Fibroblast of skin of left quadriceps (primary cell): ENCODE measurements around the gene FAM186B.

Experiments
- DNase-seq, 2 experiments: peaks; one replicate each; pipeline ENCODE4 v3.0.0-alpha.2; 2013; ENCODE audit warnings: low read depth in 2 of 2

The FAM186B gene

DNA sequence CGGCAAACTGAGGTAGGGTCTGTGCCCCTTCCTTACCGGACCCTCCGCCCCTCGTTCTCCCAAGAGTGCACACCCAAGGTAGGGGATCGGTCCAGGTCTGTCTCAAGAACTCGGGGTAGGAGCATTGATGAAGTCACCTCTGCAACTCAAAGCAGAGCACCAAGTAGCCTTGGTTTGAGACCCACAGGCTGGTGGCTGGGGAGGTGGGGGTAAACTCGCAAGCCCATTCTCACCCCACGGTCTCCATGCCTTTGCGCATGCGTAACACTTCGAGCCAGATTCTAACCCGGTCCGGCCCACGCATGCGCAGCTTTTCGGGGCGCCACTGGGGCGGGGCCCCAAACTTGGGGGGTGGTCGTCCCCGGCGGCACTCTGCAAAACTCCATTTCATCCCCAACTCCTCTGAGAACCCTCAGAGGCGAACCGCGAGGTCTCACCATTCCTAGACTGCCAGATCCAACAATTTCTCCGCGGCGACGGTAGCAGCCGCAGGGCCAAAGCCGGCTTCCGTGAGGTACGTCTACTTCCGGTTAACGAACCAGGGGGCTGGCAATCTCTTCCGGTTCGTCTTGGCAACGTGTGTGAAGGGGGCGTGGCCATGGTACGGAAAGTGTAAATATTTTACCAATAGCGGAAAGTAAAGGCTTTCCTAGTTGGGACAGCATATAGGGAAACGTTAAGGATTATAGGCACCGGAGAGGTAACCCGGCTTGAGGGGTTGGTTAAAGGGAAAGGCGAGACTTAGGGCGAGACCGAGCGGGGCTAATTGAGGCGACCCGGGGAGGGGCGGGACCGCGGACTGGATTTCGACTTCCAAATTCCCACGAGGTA lies 37.6 kb downstream of the FAM186B start, which contains the start of gene MCRS1:
Gene MCRS1, minus strand, starts transcription at position 532 of the 831 bp plus-strand sequence. CDS start 1,411 bp downstream, outside the sequence.
- DNase-seq: peak; percentile 80 to 82

DNA sequence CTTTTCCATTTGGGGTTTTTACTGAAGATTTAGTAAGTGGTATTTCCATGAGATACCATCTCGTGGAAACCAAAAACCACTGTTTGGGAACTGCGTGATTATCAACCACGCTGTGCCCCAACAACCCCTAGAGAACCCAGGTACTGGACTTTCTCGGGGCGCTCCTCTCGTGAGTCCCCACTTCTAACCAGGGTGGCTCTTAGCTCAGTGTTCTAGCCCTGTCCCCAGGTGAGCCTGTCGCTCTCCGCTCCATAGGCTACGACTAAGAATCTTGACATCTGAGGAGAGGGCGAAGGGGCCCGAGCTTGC lies 38.2 kb downstream of the FAM186B start:
- no peak for DNase-seq

DNA sequence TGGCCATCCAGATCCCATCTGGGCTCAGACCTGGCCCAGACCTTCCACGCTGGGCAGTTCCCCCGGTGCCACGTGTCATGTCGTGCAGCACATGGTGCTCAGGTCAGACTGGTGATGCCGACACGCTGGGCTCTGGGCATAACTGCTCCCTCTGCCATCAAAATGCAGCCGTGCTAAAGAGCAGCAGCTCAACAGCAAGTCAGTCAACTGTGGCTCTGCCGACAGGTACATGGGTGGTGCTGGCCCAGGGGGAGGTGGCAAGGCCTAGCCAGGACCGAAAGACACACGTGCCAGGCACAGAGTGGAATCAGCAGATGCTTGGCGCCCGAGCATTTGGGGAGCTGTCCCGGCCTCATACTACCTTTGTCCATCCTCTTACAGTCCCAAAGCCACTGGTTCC lies 39.1 kb downstream of the FAM186B start:
- DNase-seq: no peak

DNA sequence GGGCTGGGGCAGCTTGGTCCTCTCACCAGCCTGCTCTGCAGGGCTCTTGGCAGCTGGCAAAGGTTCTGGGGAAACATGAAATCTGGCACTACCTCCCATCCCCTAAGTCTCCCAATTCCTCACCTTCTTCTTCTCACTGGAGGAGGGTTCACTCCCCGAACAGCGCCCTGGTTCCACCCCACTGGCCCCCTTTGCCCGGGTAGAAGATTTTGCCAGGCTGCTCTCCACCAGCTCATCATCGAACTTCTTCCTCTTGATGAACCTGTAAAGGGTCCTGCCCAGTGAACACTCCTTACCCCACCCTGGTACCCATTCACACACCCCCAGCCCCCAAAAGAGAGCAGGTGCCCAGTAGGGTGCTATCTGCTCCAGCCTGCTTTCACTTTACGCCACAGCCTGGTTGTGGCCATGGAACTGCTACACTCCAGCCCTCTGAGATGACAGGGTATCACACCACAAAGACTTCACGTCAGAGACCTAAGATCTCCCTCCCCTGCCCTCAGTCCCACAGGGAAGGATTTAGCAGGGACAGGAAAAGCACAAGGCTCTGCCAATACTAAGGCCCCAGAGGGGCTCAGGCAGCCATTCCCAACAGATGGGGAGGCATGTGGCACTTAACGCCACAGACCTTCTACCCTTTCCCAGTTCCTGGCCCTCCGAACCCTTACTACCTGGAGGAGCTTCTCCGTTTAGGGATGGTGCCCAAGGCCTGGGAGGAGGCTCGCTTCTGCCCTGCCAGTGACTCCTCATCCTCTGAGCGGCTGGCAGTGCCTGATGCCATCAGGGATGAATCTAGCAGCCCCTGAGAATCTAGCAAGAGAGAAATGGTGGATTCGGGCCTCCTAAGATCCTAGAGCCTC lies 39.8 kb downstream of the FAM186B start:
- DNase-seq: no peak

DNA sequence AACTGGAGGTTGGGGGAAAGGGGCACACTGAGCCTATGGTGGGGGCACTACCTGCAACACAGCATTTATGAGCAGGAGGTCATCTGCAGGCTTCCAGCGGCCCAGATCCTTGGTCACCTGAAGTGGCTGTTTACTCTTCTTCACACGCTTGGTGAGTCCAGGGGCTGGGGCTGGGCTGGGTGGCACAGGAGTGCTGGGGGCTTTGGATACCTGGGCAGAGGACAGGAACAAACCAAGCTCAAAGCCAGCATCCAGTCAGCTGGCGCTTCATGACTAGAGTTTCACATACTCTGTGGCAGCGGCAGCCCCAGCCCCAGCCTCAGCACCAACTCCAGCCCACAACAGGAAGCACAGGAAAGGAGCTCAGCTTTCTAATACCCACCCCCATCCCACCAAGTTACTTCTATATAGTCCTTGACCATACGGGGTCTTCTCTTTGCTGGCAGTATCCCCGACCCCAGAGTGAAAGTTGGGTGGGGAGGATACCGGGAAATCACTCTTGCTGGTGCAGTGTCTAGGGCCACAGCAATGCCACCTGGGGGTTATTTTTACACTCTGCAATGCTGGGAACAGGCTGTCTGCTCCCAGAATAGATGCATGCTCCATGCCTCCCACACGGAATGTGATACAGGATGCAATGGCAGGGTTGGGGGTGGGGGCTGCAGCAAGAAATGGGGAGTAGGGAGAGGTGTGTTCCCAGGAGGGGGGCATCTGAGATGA lies 40.6 kb downstream of the FAM186B start:
- DNase-seq: no peak

- no peak for DNase-seq
These were observed 41.3 kb downstream of the FAM186B start for GRCh38 chr12:49563951-49564685.

DNA sequence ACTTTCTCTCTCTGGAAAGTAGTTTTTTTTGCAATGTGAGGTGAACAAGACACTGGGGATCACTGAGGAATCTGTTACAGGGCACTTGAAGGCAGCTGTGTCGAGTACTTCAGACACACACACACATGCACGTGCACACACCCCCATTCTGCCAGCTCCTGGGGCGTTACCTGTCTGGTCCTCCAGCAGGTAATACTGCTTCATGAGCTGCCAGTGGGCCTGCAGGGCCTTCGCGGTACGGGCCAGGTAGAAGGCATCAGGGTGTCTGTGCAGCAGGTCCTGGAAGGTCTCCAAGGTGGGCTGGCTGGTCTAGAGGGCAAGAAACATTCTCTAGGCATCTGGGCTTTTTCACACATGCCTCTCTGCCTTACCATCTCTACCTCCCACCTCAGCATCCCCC lies 42.6 kb downstream of the FAM186B start:
- no peak for DNase-seq

DNA sequence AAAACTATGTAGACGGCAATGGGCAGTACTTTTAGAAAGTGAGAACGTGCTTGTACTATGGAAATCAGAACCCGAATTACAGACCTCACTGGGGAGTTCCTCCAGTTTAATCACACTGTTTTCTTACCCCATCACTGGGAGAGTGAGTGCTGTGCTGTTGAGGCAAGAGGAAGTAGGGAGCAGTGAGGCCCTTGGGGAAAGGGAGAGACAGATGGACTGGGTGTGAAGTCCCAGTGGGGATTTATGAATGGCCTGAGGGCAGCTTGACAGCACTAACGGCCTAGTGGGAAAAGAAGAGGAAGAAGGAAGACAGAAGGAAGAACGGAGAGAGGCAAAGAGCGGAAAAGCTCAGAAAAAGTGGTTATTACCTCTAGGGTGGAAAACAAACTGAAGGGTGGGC lies 43.2 kb downstream of the FAM186B start:
- no peak for DNase-seq

- no peak for DNase-seq
These were observed 44.7 kb downstream of the FAM186B start for GRCh38 chr12:49560695-49561094.

DNA sequence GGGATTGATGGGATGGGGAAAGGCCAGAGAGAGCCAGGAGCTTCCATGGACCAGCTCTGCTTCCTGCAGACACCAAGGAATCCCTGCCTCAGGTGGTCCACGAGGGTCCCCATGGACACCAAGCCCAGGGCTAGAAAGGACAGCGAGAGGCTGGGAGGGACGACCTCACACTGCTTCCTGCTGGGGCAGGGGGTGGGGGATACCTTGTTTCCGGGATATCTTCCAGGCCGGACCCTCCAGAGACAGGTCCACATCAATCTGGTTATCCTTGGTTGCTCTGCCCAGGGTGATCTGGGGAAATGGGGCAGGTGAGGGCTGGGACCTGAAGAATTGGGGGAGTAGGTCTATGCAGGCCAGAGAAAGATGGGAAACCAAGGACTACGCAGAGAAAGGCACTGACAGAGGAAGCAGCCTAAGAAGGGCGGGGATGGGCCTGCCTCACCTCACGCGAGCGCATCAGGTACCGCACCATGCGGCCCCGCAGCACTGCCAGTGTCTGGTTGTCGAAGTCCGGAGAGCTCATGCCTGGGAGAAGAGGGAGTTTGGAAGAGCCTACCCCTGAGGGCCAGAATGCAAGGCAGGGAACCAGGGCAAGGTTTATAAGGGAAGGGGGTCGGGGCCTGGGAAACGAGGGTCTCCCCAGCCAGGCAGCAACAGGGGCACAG lies 46.3 kb downstream of the FAM186B start:
- no peak for DNase-seq

DNA sequence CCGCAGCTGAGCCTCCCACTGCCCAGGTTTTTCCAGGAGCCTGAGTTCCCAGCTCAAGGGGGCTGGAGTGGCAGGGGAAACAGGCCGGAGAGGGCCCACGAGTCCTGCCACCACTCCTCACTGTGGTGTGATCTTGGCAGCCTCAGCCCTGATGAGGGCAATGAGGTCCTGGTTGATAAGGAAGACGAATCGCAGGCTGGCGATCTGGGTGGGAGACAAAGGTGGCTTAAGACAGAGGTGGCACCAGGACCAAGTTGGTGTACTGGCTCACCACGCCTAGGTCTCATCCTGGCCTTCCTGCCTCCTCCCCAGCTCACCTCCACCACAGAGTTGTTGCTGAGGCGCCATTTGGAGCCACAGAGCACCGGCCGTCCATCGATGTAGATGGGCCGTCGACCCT lies 46.9 kb downstream of the FAM186B start:
- no peak for DNase-seq

DNA sequence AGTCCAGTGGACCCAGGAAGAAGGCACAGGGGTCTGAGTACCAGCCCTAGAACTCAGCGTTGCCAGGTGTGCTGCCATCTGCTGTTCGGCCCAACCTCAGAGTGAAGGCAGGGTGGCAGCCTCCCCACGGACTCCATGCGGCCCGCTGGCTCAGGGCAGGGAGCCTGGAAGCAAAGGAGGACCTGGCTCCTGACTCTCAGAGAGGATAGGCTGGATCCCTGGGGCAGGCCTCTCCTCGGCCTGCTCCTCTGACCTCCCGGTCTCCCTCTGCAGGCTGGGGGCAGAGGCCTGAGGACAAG lies 47.6 kb downstream of the FAM186B start:
- DNase-seq: no peak

DNA sequence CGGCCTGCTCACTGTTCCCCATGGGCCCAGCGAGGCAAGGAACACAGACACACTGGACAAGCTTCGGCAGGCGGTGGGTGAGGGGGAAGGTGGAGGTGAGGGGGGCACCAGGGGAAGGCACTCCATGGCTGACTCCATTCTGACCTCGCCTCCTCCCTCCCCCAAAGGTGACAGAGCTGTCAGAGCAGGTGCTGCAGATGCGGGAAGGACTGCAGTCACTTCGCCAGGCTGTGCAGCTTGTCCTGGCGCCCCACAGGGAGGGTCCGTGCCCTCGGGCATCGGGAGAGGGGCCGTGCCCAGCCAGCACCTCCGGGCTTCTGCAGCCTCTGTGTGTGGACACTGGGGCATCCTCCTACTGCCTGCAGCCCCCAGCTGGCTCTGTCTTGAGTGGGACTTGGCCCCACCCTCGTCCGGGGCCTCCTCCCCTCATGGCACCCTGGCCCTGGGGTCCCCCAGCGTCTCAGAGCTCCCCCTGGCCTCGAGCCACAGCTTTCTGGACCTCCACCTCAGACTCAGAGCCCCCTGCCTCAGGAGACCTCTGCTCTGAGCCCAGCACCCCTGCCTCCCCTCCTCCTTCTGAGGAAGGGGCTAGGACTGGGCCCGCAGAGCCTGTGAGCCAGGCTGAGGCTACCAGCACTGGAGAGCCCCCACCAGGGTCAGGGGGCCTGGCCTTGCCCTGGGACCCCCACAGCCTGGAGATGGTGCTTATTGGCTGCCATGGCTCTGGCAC lies 48.1 kb downstream of the FAM186B start:
- DNase-seq: no peak

DNA sequence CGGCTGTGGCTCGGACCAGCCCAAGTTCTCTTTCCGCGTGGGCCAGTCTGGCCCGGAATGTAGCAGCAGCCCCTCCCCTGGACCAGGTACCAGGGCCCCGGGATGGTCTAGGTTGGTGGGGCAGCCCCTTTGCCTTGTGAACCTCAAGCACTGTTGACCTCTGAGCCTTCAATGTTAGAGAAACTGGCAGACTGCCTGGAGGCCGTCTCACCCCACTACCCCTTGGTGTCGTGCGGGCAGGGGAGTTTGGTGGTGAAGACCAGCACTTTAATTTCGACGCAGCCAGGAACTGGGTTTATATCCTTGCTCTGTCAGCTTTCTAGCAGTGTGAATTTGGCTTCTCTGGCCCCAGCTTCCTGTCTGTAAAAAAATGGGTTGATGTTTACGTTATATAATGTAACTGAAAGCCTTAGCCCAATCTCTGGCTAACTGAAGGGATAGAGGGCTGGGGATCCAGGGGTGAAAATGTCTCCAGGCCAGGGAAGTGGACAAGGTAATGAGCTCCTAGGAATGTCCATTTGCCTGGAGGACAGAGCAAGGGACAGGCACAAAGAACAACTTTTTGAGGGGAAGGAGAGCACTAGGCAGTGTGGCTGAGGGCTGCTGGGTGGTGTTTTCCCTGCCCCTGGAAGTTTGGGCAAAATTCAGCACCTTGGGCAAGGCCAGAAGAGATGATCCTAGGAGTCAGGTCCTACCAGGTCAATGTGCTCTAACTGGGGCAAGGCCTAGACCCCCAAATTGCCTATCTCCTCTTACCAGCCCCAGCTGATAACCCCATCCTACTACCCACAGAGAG lies 48.9 kb downstream of the FAM186B start:
- DNase-seq: no peak

GRCh38 chr12:49555631-49556390 lies 49.6 kb downstream of the FAM186B start:
- no peak for DNase-seq

DNA sequence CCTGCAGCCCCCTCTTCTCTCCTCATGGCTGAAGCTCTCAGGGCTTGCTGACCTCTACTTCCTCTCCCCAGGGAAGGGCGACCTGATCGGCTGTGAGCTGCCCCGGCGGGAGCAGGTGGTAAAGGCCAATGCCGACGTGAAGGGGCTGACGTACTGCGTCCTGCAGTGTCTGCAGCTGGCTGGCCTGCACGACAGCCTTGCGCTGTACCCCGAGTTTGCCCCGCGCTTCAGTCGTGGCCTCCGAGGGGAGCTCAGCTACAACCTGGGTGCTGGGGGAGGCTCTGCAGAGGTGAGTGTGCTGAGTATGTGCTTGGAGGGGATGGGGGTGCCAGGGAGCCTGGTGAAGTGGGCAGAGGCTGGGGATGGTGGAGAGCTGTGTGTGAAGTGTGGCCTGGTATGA lies 51.2 kb downstream of the FAM186B start:
- no peak for DNase-seq

- DNase-seq: no peak
These were observed 51.8 kb downstream of the FAM186B start for GRCh38 chr12:49553512-49554088.

DNA sequence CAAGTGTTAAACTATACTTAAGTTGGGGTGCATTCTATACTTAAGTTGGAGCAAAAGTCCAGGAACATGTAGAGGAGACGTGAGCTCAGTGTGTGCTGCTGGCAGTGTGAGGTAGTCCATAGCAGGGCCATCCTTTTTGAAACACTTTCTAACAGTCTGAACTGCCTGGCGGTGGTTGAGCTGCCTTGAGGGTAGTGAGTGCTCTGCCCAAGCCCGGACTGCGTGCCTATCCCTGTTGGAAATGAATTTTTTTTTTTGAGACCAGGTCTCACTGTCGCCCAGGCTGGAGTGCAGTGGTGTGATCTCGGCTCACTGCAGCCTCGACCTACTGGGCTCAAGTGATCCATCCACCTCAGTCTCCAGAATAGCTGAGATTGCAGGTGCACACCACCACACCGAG lies 52.5 kb downstream of the FAM186B start:
- no peak for DNase-seq

- no peak for DNase-seq
These were observed 53.0 kb downstream of the FAM186B start for GRCh38 chr12:49552425-49552824.
